ENCODE data around the gene ACADVL.

GRCh38 chr17:7222972-7223292 is 3.2 kb downstream of the ACADVL start:
- TF ChIP-seq, protein P1, sequence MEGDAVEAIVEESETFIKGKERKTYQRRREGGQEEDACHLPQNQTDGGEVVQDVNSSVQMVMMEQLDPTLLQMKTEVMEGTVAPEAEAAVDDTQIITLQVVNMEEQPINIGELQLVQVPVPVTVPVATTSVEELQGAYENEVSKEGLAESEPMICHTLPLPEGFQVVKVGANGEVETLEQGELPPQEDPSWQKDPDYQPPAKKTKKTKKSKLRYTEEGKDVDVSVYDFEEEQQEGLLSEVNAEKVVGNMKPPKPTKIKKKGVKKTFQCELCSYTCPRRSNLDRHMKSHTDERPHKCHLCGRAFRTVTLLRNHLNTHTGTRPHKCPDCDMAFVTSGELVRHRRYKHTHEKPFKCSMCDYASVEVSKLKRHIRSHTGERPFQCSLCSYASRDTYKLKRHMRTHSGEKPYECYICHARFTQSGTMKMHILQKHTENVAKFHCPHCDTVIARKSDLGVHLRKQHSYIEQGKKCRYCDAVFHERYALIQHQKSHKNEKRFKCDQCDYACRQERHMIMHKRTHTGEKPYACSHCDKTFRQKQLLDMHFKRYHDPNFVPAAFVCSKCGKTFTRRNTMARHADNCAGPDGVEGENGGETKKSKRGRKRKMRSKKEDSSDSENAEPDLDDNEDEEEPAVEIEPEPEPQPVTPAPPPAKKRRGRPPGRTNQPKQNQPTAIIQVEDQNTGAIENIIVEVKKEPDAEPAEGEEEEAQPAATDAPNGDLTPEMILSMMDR (IDR thresholded peaks at IDR 0.05): no peak
- TF ChIP-seq POLR2A (IDR thresholded peaks at IDR 0.05): no peak
- TF ChIP-seq EP300 (IDR thresholded peaks at IDR 0.05): no peak
